ENCODE measurements around the gene PRUNE2.

Gene PRUNE2

GRCh38 chr9:76570826-76571225 is 335.1 kb downstream of the PRUNE2 start:
- DNase-seq (ENCODE audit: low spot score) = no peak

- DNase-seq (ENCODE audit: low spot score) = no peak
These were observed 338.8 kb downstream of the PRUNE2 start for GRCh38 chr9:76567086-76567485.

GRCh38 chr9:76564297-76564696 is 341.6 kb downstream of the PRUNE2 start:
- no peak for DNase-seq (ENCODE audit: low spot score)

GRCh38 chr9:76562511-76562911 is 343.4 kb downstream of the PRUNE2 start:
- DNase-seq (ENCODE audit: low spot score) = no peak

- no peak for DNase-seq (ENCODE audit: low spot score)
These were observed 344.0 kb downstream of the PRUNE2 start for GRCh38 chr9:76561900-76562299.
